IMR-90 (cell line): Measurements from ENCODE around the gene UPK3A.

Source experiments
- BHLHE40 ChIP-seq: fragments of 150-350 bp; IDR thresholded peaks from 2 replicates; pipeline ENCODE4 v1.6.1; 2016; ENCODE audit warnings: mild to moderate bottlenecking, low read depth, low read length
- CTCF ChIP-seq: conservative IDR thresholded peaks from 2 replicates; pipeline ENCODE4 v1.5.1; 2012; ENCODE audit warnings: mild to moderate bottlenecking, low read depth, low read length, improper control_type of control experiment
- SMC3 ChIP-seq: fragments of 150-350 bp; IDR thresholded peaks from 2 replicates; pipeline ENCODE4 v1.6.1; 2016; ENCODE audit warnings: low read depth, mild to moderate bottlenecking, antibody characterized with exemption, low read length, moderate library complexity

GRCh38 chr22:45310977-45311531 is 26.3 kb downstream of the UPK3A start:
- no peak for TF ChIP-seq CTCF
- TF ChIP-seq BHLHE40, result no peak
- TF ChIP-seq SMC3, result no peak
